GM23338 (cell line): ENCODE data around the gene ADTRP. TPM values are rescaled to one million over a fixed set of nuclear protein-coding genes. Genes with fewer than 3 reads are reported as not detected.

Experiments used
- ATAC-seq: fragments of 200-7000 bp; cut with Tn5 transposase; 3 replicates; pipeline ENCODE4 v1.9.1; 2020
- DNase-seq: peaks from one replicate; pipeline ENCODE4 v3.0.0-alpha.2; 2015; ENCODE audit warnings: low spot score
- H2AFZ ChIP-seq: fragments of 200-600 bp; sonication (generic); 2 replicates; pipeline ENCODE4 v1.8.0; 2016; ENCODE audit warnings: antibody characterized with exemption, mild to moderate bottlenecking, moderate library complexity
- H3F3A ChIP-seq: fragments of 200-600 bp; sonication (generic); replicated peaks from 2 replicates; pipeline ENCODE4 v1.8.0; 2017; ENCODE audit warnings: antibody characterized with exemption, mixed run types, low read depth
- H3K27ac ChIP-seq: fragments of 200-600 bp; sonication (generic); 2 replicates; pipeline ENCODE4 v1.6.1; 2016; ENCODE audit warnings: low read depth
- H3K27me3 ChIP-seq: fragments of 200-600 bp; sonication (generic); 2 replicates; pipeline ENCODE4 v1.8.0; 2016; ENCODE audit warnings: mild to moderate bottlenecking, mixed run types, moderate library complexity; ENCODE audit not compliant: insufficient read depth
- H3K36me3 ChIP-seq: fragments of 200-600 bp; sonication (generic); 2 replicates; pipeline ENCODE4 v1.8.0; 2016; ENCODE audit warnings: mild to moderate bottlenecking; ENCODE audit not compliant: insufficient read depth
- H3K4me1 ChIP-seq: fragments of 200-600 bp; sonication (generic); 2 replicates; pipeline ENCODE4 v1.8.0; 2016; ENCODE audit warnings: mild to moderate bottlenecking, moderate library complexity; ENCODE audit not compliant: insufficient read depth
- H3K4me2 ChIP-seq: fragments of 200-600 bp; sonication (generic); 2 replicates; pipeline ENCODE4 v1.7.1; 2017; ENCODE audit warnings: mixed run types
- H3K4me3 ChIP-seq: fragments of 200-600 bp; sonication (generic); 2 replicates; pipeline ENCODE4 v1.6.1; 2016; ENCODE audit warnings: mixed run types
- H3K79me2 ChIP-seq: fragments of 200-600 bp; sonication (generic); replicated peaks from 2 replicates; pipeline ENCODE4 v1.8.0; 2017; ENCODE audit warnings: mild to moderate bottlenecking; ENCODE audit not compliant: insufficient read depth
- H3K9me2 ChIP-seq: fragments of 200-600 bp; sonication (generic); 2 replicates; pipeline ENCODE4 v1.8.0; 2017; ENCODE audit not compliant: insufficient read depth
- H4K20me1 ChIP-seq: fragments of 200-600 bp; sonication (generic); replicated peaks from 2 replicates; pipeline ENCODE4 v1.8.0; 2017; ENCODE audit warnings: mild to moderate bottlenecking; ENCODE audit not compliant: insufficient read depth
- H3K27ac Mint-ChIP-seq: 2 replicates; pipeline ENCODE4 v1.8.0; 2020; ENCODE audit warnings: inconsistent platforms, mild to moderate bottlenecking, moderate library complexity, mixed read lengths
- H3K27me3 Mint-ChIP-seq: 3 replicates; pipeline ENCODE4 v1.8.0; 2022; ENCODE audit warnings: low read depth, mild to moderate bottlenecking, moderate library complexity, mixed read lengths, inconsistent platforms; ENCODE audit not compliant: insufficient read depth, poor library complexity
- H3K36me3 Mint-ChIP-seq: 3 replicates; pipeline ENCODE4 v1.8.0; 2021; ENCODE audit warnings: low read depth, mild to moderate bottlenecking, inconsistent platforms, moderate library complexity, mixed read lengths
- H3K4me1 Mint-ChIP-seq: 3 replicates; pipeline ENCODE4 v1.8.0; 2020; ENCODE audit warnings: mild to moderate bottlenecking, inconsistent platforms, mixed read lengths
- H3K4me3 Mint-ChIP-seq: 3 replicates; pipeline ENCODE4 v1.8.0; 2021; ENCODE audit warnings: moderate library complexity, mild to moderate bottlenecking, inconsistent platforms, mixed read lengths
- H3K9me3 Mint-ChIP-seq: 3 replicates; pipeline ENCODE4 v1.8.0; 2020; ENCODE audit warnings: moderate library complexity, mild to moderate bottlenecking, inconsistent platforms, mixed read lengths
- CREB1 ChIP-seq: fragments of 250-450 bp; sonication (Bioruptor Pico); IDR thresholded peaks from 2 replicates; pipeline ENCODE4 v1.5.0; 2020; ENCODE audit warnings: low read depth, mild to moderate bottlenecking, moderate library complexity
- EZH2 ChIP-seq: fragments of 200-600 bp; sonication (generic); IDR thresholded peaks from one replicate; pipeline ENCODE4 v1.8.0; 2017; ENCODE audit warnings: antibody characterized with exemption, mild to moderate bottlenecking, low read depth; ENCODE audit not compliant: unreplicated experiment
- JUNB ChIP-seq: IDR thresholded peaks from one replicate; pipeline ENCODE4 v1.6.1; 2016; ENCODE audit warnings: antibody characterized with exemption; ENCODE audit not compliant: unreplicated experiment
- POLR2AphosphoS5 ChIP-seq: IDR thresholded peaks from 2 replicates; pipeline ENCODE4 v1.6.1; 2016; ENCODE audit warnings: antibody characterized with exemption, low read depth
- ZNF114 ChIP-seq: fragments of 250-450 bp; sonication (Bioruptor Pico); IDR thresholded peaks from 2 replicates; pipeline ENCODE4 v1.5.0; 2020; ENCODE audit warnings: mild to moderate bottlenecking, moderate library complexity
- ZNF462 ChIP-seq: fragments of 250-450 bp; sonication (Bioruptor Pico); IDR thresholded peaks from 2 replicates; pipeline ENCODE4 v1.5.0; 2020; ENCODE audit warnings: mild to moderate bottlenecking, moderate library complexity
- polyA plus RNA-seq: library from polyadenylated mRNA; unstranded; fragments of >200 nt; fragmentation: Nextera tagmentation; extraction: Ambion mirVana; gene quantifications from 2 replicates; pipeline ENCODE4 v1.2.1, GENCODE V29; 2016
- total RNA-seq: library from RNA; depleted of rRNA; stranded (reverse); fragments of >200 nt; shearing (Covaris generic); gene quantifications from 2 replicates; pipeline ENCODE4 v1.2.3, GENCODE V29; 2014

The ADTRP gene
- total and polyA plus RNA-seq, 2 experiments from 2014 or later, result not detected

GRCh38 chr6:11667876-11668275 is 110.7 kb downstream of the ADTRP start:
- no peaks in the 10 kb centered on the region for H4K20me1 ChIP-seq
- H3K4me2 ChIP-seq, result no peak overlapping the region
- no peak overlapping the region for H3K27ac ChIP-seq
- H3K4me1 ChIP-seq, result no peaks in the 10 kb centered on the region
- H3K4me3 Mint-ChIP-seq, result no peak overlapping the region
- no peak overlapping the region for H3K4me3 ChIP-seq
- no peak for TF ChIP-seq EZH2
- no peak for TF ChIP-seq ZNF462 (CRISPR knock-in tag)
- no peak for TF ChIP-seq POLR2AphosphoS5
- no peak for TF ChIP-seq CREB1 (CRISPR knock-in tag)
- TF ChIP-seq ZNF114 (CRISPR knock-in tag), result no peak
- no peak for TF ChIP-seq JUNB
- no peaks in the 10 kb centered on the region for H3K27me3 ChIP-seq
- no peaks in the 10 kb centered on the region for H3F3A ChIP-seq
- no peak for ATAC-seq
- H3K9me2 ChIP-seq, result peaks cover 3% of the 10 kb centered on the region; the same call in 1 of the 2 replicates
- H3K27ac Mint-ChIP-seq, result no peak overlapping the region
- no peak overlapping the region for H2AFZ ChIP-seq
- no peaks in the 10 kb centered on the region for H3K36me3 ChIP-seq
- H3K79me2 ChIP-seq, result no peaks in the 10 kb centered on the region
- no peaks in the 10 kb centered on the region for H3K27me3 Mint-ChIP-seq
- no peak for DNase-seq
- H3K4me1 Mint-ChIP-seq, result no peaks in the 10 kb centered on the region
- peaks cover 13% of the 10 kb centered on the region; the same call in 2 of the 3 replicates for H3K36me3 Mint-ChIP-seq
- H3K9me3 Mint-ChIP-seq, result peaks cover 25% of the 10 kb centered on the region
